ENCODE measurements around the gene SLC7A14. TPM values are rescaled to one million over a fixed set of nuclear protein-coding genes. Genes with fewer than 3 reads are reported as not detected.

Gene SLC7A14
- total RNA-seq, 1 donor from 2014 or later, result not detected

DNA sequence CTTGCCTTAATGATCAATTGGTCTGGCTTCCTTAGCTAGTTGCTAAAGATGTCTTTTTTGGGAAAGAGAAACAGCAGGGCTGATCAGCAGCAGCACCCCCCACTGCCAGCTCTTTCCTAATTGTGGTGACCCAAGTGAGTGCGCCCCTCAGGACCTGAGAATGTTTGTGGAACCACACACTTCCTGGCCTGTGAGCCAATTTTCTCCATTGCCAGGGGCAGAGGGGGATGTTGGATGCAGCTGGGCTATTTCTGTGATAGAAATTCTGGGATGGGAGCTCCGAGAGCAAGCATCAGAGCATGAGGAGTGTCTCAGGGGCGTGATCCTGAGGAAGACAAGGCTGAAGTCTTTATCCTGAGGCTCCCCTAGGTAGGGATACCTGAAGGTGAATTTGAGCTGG is 100.6 kb downstream of the SLC7A14 start:
- H3K9me3 ChIP-seq, result no peaks in the 10 kb centered on the region
- H3K27ac ChIP-seq, result no peak overlapping the region
- no peak for DNase-seq (ENCODE audit: low spot score in 2 of 2)
- TF ChIP-seq, protein P1, sequence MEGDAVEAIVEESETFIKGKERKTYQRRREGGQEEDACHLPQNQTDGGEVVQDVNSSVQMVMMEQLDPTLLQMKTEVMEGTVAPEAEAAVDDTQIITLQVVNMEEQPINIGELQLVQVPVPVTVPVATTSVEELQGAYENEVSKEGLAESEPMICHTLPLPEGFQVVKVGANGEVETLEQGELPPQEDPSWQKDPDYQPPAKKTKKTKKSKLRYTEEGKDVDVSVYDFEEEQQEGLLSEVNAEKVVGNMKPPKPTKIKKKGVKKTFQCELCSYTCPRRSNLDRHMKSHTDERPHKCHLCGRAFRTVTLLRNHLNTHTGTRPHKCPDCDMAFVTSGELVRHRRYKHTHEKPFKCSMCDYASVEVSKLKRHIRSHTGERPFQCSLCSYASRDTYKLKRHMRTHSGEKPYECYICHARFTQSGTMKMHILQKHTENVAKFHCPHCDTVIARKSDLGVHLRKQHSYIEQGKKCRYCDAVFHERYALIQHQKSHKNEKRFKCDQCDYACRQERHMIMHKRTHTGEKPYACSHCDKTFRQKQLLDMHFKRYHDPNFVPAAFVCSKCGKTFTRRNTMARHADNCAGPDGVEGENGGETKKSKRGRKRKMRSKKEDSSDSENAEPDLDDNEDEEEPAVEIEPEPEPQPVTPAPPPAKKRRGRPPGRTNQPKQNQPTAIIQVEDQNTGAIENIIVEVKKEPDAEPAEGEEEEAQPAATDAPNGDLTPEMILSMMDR (IDR thresholded peaks at IDR 0.05), result no peak
- no peaks in the 10 kb centered on the region for H3K27me3 ChIP-seq
- intact Hi-C loops (cut with DNase I), result no loop called here
- no peaks in the 10 kb centered on the region for H3K4me1 ChIP-seq
- H3K36me3 ChIP-seq, result no peaks in the 10 kb centered on the region
- H3K4me3 ChIP-seq, result no peak overlapping the region

DNA sequence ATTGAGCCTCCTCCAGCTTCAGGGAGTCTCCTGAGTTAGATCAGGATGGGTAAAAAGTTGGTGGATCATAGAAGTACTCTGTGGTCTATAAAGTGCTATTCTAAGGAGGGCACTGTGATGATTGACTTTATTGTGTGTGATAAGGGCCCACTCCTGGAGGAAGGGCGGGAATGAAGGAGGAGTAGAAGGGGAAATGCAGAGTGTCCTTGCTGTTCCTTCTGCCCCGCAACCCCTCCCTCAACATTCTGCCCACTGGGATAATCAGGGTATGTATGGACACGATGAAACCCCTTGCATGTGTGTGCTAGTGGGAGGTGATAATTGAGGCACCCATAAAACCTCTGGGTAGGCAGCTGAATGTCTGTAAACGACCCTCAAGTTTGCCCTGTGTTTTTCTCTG is 101.0 kb downstream of the SLC7A14 start:
- Histone ChIP-seq H3K9me3 (no peaks in the 10 kb centered on the region), H3K36me3 (no peaks in the 10 kb centered on the region), H3K27me3 (no peaks in the 10 kb centered on the region), H3K27ac (no peak overlapping the region), H3K4me3 (no peak overlapping the region), H3K4me1 (no peaks in the 10 kb centered on the region)
- TF ChIP-seq, protein P1 (IDR thresholded peaks at IDR 0.05), result no peak
- DNase-seq (ENCODE audit: low spot score in 2 of 2), result no peak
- intact Hi-C loops (cut with DNase I), result no loop called here

DNA sequence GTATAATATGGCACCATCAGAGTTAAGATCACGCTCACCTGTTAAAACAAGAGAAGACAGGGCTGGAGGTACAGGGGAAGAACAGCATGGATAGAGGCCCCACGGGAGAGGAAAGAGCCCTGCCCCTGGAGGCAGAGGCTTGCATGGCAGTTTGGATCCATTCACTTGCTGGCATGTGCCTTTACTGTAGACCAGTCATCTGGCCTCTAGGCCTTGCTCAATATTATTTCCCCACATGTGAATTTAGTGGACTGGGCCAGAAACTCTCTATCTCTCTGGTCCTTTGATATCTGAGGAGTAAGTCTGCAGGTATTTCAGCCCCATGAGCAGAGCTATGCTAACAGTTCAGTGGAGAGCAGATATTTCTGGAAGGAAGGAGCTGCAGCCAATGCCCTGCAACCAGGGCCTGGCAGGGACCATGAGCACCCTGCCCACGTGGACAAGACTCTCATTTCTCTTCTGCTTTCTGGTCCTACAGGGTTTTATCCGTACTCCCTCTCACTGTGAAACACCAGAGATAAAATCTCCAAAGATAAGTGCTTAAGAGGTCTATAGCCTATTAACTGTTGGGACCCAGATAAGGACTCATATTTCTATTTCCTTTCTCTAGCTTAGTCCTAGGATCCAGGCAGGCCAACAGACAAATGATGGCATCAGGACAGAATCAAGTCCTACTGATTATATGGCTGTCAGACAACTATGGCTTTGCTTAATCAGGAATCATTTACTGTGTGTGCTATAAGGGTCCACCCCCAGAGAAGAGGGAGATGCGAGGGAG is 102.2 kb downstream of the SLC7A14 start:
- H3K4me3 ChIP-seq, result no peak overlapping the region
- no peak overlapping the region for H3K27ac ChIP-seq
- H3K9me3 ChIP-seq, result no peaks in the 10 kb centered on the region
- no peaks in the 10 kb centered on the region for H3K27me3 ChIP-seq
- intact Hi-C loops (cut with DNase I), result no loop called here
- TF ChIP-seq, protein P1 (IDR thresholded peaks at IDR 0.05), result no peak
- no peaks in the 10 kb centered on the region for H3K36me3 ChIP-seq
- no peak for DNase-seq (ENCODE audit: low spot score in 2 of 2)
- H3K4me1 ChIP-seq, result no peaks in the 10 kb centered on the region

DNA sequence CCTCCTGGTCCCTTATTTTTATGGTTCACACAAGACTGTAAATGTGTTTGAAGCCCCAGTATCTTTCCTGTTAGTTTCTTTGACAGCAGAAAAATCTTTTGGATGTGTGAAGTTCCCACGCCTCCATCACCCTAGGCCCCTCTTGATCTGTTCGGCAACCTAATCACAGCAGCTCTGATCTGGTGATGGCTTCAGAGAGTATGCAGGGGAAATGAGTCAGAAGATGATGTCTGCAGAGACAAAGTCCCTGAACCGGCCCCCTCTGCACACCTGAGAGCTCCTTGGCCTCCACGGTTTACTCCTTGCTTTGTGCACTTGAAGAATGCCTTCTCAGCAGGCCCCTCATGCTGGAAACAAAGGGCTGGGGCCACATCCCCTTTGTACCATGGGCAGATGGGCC is 103.7 kb downstream of the SLC7A14 start:
- Histone ChIP-seq H3K36me3 (no peaks in the 10 kb centered on the region), H3K27me3 (no peaks in the 10 kb centered on the region), H3K9me3 (no peaks in the 10 kb centered on the region), H3K27ac (no peak overlapping the region), H3K4me3 (no peak overlapping the region), H3K4me1 (no peaks in the 10 kb centered on the region)
- DNase-seq (ENCODE audit: low spot score in 2 of 2), result no peak
- intact Hi-C loops (cut with DNase I), result no loop called here
- TF ChIP-seq, protein P1 (IDR thresholded peaks at IDR 0.05), result no peak

DNA sequence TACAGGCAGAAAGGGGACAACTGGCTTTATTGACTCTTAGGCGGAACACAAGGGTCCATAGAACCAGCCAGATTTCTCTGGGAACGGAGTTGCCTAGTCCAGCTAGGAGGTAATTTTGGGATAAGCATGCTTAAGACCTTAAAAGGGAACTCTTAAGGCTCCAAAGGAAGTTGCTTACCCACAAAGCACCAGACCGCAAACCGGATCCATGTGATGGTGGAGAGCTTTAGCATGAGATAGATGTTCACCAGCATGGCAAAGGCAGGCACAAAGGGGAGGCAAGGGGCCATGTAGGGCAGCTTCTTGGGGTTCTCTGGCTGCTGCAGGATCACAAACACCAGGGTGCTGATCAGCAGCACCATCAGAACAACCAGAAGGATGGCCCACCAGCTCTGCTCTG is 105.8 kb downstream of the SLC7A14 start:
- no peaks in the 10 kb centered on the region for H3K9me3 ChIP-seq
- DNase-seq (ENCODE audit: low spot score in 2 of 2), result no peak
- H3K27ac ChIP-seq, result no peak overlapping the region
- H3K4me1 ChIP-seq, result no peaks in the 10 kb centered on the region
- H3K27me3 ChIP-seq, result no peaks in the 10 kb centered on the region
- H3K36me3 ChIP-seq, result no peaks in the 10 kb centered on the region
- TF ChIP-seq, protein P1 (IDR thresholded peaks at IDR 0.05), result no peak
- intact Hi-C loops (cut with DNase I), result no loop called here
- no peak overlapping the region for H3K4me3 ChIP-seq
